Subcutaneous abdominal adipose tissue (tissue), 5 donors: ENCODE data around the gene HLA-F.

Source experiments
- H3K27ac ChIP-seq: one replicate; pipeline ENCODE4 v1.7.0; 2013; ENCODE audit warnings: low read depth, mild to moderate bottlenecking, inconsistent platforms, low read length, moderate library complexity
- H3K27me3 ChIP-seq, 5 donors: one replicate each; pipeline ENCODE4 v1.7.0; 2013; ENCODE audit warnings: low read length in 5 of 5, inconsistent platforms in 1 of 5; ENCODE audit not compliant: control insufficient read depth in 5 of 5, insufficient read depth in 4 of 5
- H3K36me3 ChIP-seq, 5 donors: one replicate each; pipeline ENCODE4 v1.7.0; 2013; ENCODE audit warnings: low read length in 5 of 5; ENCODE audit not compliant: control insufficient read depth in 5 of 5, insufficient read depth in 5 of 5
- H3K4me1 ChIP-seq, 5 donors: one replicate each; pipeline ENCODE4 v1.7.0; 2013; ENCODE audit warnings: low read length in 5 of 5, mild to moderate bottlenecking in 3 of 5, moderate library complexity in 1 of 5; ENCODE audit not compliant: control insufficient read depth in 5 of 5, insufficient read depth in 5 of 5
- H3K4me3 ChIP-seq, 5 donors: one replicate each; pipeline ENCODE4 v1.7.0; 2013; ENCODE audit warnings: low read length in 5 of 5, low read depth in 1 of 5
- H3K9ac ChIP-seq, 5 donors: one replicate each; pipeline ENCODE4 v1.7.0; 2013; ENCODE audit warnings: low read length in 5 of 5, mild to moderate bottlenecking in 4 of 5, moderate library complexity in 3 of 5
- H3K9me3 ChIP-seq, 5 donors: one replicate each; pipeline ENCODE4 v1.7.0; 2013; ENCODE audit warnings: low read length in 5 of 5; ENCODE audit not compliant: control insufficient read depth in 5 of 5
- donor health status: healthy.
- donor health status: healthy.
- donor health status: healthy.
- donor health status: healthy.
- donor health status: healthy.

HLA-F gene

GRCh38 chr6:29757701-29758293 is 34.6 kb downstream of the HLA-F start:
- no peak overlapping the region for H3K9ac ChIP-seq
- no peaks in the 10 kb centered on the region for H3K36me3 ChIP-seq
- no peak overlapping the region for H3K27ac ChIP-seq
- no peak overlapping the region for H3K4me3 ChIP-seq
- H3K27me3 ChIP-seq, result peaks cover 0 to 12% (median 3%) of the 10 kb centered on the region in 5 donors
- H3K9me3 ChIP-seq, result no peaks in the 10 kb centered on the region
- peaks cover 0 to 12% (median 6%) of the 10 kb centered on the region in 5 donors for H3K4me1 ChIP-seq

- H3K4me3 ChIP-seq, result no peak overlapping the region
- H3K9ac ChIP-seq, result no peak overlapping the region
- no peaks in the 10 kb centered on the region for H3K36me3 ChIP-seq
- H3K4me1 ChIP-seq, result peaks cover 0 to 14% (median 10%) of the 10 kb centered on the region in 5 donors
- peaks cover 0 to 12% (median 3%) of the 10 kb centered on the region in 5 donors for H3K27me3 ChIP-seq
- H3K9me3 ChIP-seq, result no peaks in the 10 kb centered on the region
- no peak overlapping the region for H3K27ac ChIP-seq
Measured at GRCh38 chr6:29758761-29759160, 35.5 kb downstream of the HLA-F start.

- Histone ChIP-seq H3K27me3 (peaks cover 0 to 12% (median 3%) of the 10 kb centered on the region in 5 donors), H3K9me3 (no peaks in the 10 kb centered on the region), H3K27ac (no peak overlapping the region)
Measured at GRCh38 chr6:29759457-29759856, 36.2 kb downstream of the HLA-F start.

GRCh38 chr6:29760328-29760727 is 37.1 kb downstream of the HLA-F start:
- H3K9me3 ChIP-seq, result no peaks in the 10 kb centered on the region
- no peak overlapping the region for H3K27ac ChIP-seq
- H3K9ac ChIP-seq, result no peak overlapping the region
- H3K27me3 ChIP-seq, result peaks cover 0 to 12% (median 3%) of the 10 kb centered on the region in 5 donors
- H3K36me3 ChIP-seq, result no peaks in the 10 kb centered on the region
- H3K4me3 ChIP-seq, result no peak overlapping the region
- H3K4me1 ChIP-seq, result peaks cover 0 to 14% (median 10%) of the 10 kb centered on the region in 5 donors

More at GRCh38 chr6:29759457-29759856, 36.2 kb downstream of the HLA-F start:
- no peak overlapping the region for H3K9ac ChIP-seq
- no peak overlapping the region for H3K4me3 ChIP-seq
- H3K4me1 ChIP-seq, result peaks cover 0 to 14% (median 10%) of the 10 kb centered on the region in 5 donors
- no peaks in the 10 kb centered on the region for H3K36me3 ChIP-seq

GRCh38 chr6:29762051-29762450 is 38.8 kb downstream of the HLA-F start:
- Histone ChIP-seq H3K36me3 (no peaks in the 10 kb centered on the region), H3K4me3 (no peak overlapping the region), H3K4me1 (peaks cover 0 to 14% (median 10%) of the 10 kb centered on the region in 5 donors), H3K9me3 (no peaks in the 10 kb centered on the region), H3K27ac (no peak overlapping the region), H3K9ac (no peak overlapping the region), H3K27me3 (peaks cover 0 to 7% (median 3%) of the 10 kb centered on the region in 5 donors)

- H3K27ac ChIP-seq, result no peak overlapping the region
- peaks cover 0 to 14% (median 10%) of the 10 kb centered on the region in 5 donors for H3K4me1 ChIP-seq
- no peaks in the 10 kb centered on the region for H3K9me3 ChIP-seq
- no peak overlapping the region for H3K9ac ChIP-seq
- H3K4me3 ChIP-seq, result no peak overlapping the region
- H3K27me3 ChIP-seq, result peaks cover 0 to 7% (median 2%) of the 10 kb centered on the region in 5 donors
- no peaks in the 10 kb centered on the region for H3K36me3 ChIP-seq
Measured at GRCh38 chr6:29762781-29763214, 39.6 kb downstream of the HLA-F start.

- peaks cover 0 to 14% (median 10%) of the 10 kb centered on the region in 5 donors for H3K4me1 ChIP-seq
- H3K9ac ChIP-seq, result no peak overlapping the region
- no peaks in the 10 kb centered on the region for H3K9me3 ChIP-seq
- peaks cover 0 to 7% (median 2%) of the 10 kb centered on the region in 5 donors for H3K27me3 ChIP-seq
- H3K27ac ChIP-seq, result no peak overlapping the region
- H3K4me3 ChIP-seq, result no peak overlapping the region
- H3K36me3 ChIP-seq, result no peaks in the 10 kb centered on the region
Measured at GRCh38 chr6:29763491-29764289, 40.5 kb downstream of the HLA-F start.

GRCh38 chr6:29764422-29765196 is 41.4 kb downstream of the HLA-F start:
- H3K36me3 ChIP-seq, result no peaks in the 10 kb centered on the region
- no peak overlapping the region for H3K9ac ChIP-seq
- peaks cover 0 to 9% (median 6%) of the 10 kb centered on the region in 5 donors for H3K27me3 ChIP-seq
- H3K27ac ChIP-seq, result no peak overlapping the region
- no peak overlapping the region for H3K4me3 ChIP-seq
- no peaks in the 10 kb centered on the region for H3K9me3 ChIP-seq
- peaks cover 0 to 14% (median 10%) of the 10 kb centered on the region in 5 donors for H3K4me1 ChIP-seq

- peaks cover 0 to 15% (median 8%) of the 10 kb centered on the region in 5 donors for H3K27me3 ChIP-seq
- no peak overlapping the region for H3K27ac ChIP-seq
Measured at GRCh38 chr6:29769336-29769735, 46.1 kb downstream of the HLA-F start.

More at GRCh38 chr6:29769336-29769735, 46.1 kb downstream of the HLA-F start:
- Histone ChIP-seq H3K4me1 (no peaks in the 10 kb centered on the region), H3K9ac (no peak overlapping the region), H3K36me3 (no peaks in the 10 kb centered on the region), H3K4me3 (no peak overlapping the region), H3K9me3 (no peaks in the 10 kb centered on the region)
